AG10803 (cell line): Measurements from ENCODE around the gene GNLY.

Experiments used
- DNase-seq: peaks from one replicate; pipeline ENCODE4 v3.0.0; 2010; ENCODE audit warnings: low read depth
- H3K4me3 ChIP-seq: 2 replicates; pipeline ENCODE4 v1.5.1; 2011; ENCODE audit warnings: mild to moderate bottlenecking, low read length, control low read depth
- TF ChIP-seq, protein P1 (sequence below): conservative IDR thresholded peaks from 2 replicates; pipeline ENCODE4 v1.5.1; 2011; ENCODE audit warnings: mild to moderate bottlenecking, low read length, control low read depth, inconsistent platforms

GNLY gene

DNA sequence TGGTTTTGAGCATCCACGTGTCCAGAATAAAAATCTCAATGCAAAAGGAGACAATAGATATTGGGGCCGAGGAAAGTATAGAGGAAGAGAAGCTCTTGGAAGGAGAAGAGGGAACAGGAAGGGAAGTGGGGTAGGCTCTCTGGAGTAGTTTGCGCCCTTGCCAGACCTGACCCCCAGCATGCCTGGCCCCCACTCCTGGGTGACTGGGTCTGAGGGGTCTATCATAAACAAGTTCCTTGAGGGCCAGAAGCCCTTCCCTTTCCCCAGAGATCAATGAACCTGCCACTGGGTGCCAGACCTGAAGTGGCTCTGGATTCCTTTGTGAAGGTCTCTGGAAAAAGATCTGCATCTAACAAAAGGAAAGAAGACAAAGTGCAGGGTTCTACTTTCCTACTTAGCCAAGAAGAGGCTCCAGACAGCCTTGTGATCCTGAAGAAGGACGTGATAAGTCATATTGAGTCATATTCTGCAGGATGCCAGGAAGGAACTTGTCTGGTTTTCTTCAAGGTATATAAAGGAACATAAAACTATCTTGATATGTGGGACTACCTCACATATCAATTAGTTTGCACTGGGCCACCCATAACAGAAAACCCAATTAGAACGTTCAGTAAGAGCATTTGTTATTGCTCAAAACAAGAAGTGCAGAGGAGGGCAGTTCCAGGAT, 40.9 kb downstream of the GNLY start:
- H3K4me3 ChIP-seq, result no peak overlapping the region
- TF ChIP-seq, protein P1, sequence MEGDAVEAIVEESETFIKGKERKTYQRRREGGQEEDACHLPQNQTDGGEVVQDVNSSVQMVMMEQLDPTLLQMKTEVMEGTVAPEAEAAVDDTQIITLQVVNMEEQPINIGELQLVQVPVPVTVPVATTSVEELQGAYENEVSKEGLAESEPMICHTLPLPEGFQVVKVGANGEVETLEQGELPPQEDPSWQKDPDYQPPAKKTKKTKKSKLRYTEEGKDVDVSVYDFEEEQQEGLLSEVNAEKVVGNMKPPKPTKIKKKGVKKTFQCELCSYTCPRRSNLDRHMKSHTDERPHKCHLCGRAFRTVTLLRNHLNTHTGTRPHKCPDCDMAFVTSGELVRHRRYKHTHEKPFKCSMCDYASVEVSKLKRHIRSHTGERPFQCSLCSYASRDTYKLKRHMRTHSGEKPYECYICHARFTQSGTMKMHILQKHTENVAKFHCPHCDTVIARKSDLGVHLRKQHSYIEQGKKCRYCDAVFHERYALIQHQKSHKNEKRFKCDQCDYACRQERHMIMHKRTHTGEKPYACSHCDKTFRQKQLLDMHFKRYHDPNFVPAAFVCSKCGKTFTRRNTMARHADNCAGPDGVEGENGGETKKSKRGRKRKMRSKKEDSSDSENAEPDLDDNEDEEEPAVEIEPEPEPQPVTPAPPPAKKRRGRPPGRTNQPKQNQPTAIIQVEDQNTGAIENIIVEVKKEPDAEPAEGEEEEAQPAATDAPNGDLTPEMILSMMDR, result no peak
- DNase-seq, result no peak

DNA sequence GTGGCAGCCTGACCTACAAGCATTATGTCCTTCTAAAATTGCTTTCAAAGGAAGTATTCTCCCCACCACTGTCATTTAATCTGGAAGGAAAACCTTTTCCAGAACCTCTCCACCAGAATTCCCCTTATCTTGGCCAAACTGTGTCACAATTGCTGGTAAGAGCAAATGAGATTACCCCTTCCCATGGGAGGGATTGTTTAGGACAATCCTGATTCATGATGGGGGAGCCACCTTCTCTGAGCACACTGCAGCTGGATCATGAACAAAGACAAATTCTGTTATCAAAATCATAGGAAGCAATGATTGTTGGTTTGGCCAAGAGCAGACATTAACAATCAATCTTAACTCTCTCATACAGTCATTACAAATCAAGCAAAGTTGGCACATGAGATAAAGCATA, 41.5 kb downstream of the GNLY start:
- TF ChIP-seq, protein P1, result no peak
- DNase-seq, result no peak
- H3K4me3 ChIP-seq, result no peak overlapping the region

DNA sequence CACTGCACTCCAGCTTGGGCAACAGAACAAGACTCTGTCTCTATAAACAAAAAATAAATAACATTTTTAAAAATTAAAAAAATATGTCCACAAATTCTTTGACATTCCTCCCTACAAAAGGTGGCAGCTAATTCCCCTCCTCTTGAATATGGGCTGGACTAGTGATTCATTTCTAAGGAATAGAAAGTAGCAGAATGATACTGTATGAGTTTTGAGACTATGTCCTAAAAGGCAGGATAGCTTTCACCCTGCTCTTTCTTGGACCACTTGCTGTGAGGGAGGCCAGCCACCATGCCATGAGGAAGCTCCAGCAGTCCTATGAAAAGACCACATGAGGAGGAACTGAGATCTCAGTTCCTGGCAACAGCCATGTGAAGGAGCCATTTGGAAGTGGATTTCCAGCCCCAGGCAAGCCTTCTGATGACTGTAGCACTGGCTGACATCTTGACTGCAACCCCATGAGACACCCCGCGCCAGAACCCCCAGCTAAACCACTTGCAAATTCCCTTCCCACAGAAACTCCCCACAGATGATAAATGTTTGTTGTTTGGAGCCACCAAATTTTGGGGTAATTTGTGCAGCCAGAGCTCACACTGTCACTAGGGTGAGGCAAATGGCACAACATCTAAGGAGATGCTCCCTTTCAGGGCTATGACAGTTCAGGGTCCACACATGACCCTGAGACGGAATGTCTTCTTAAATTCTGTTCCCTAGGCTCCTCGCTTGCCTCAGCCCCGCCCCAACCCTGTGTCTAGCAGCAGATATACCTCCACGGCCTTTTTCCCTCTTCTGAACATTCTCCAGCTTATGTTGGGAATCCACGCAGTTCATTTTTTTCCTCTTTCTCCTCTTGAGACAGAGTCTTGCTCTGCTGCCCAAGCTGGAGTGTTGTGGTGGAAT, 42.5 kb downstream of the GNLY start:
- H3K4me3 ChIP-seq, result no peak overlapping the region
- TF ChIP-seq, protein P1, result no peak
- peak; percentile 65 for DNase-seq

DNA sequence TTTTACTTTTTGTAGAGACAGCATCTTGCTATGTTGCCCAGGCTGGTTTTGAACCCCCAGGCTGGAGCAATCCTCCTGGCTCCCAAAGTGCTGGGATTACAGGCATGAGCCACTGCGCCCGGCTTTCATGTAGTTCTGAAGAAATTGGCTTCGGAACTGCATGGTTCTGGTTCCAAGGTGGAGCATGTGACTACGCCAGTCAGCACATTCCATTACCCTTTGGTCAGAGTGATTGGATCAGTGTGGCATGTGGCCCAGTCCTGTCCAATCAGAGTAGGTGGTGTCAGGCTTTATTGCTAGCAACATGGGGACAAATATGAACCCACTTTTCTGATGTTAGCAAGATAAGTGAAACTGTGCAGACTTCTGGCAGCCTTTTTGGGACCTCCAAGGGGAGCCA, 43.3 kb downstream of the GNLY start:
- TF ChIP-seq, protein P1, result no peak
- no peak overlapping the region for H3K4me3 ChIP-seq
- peak; percentile 98 for DNase-seq

DNA sequence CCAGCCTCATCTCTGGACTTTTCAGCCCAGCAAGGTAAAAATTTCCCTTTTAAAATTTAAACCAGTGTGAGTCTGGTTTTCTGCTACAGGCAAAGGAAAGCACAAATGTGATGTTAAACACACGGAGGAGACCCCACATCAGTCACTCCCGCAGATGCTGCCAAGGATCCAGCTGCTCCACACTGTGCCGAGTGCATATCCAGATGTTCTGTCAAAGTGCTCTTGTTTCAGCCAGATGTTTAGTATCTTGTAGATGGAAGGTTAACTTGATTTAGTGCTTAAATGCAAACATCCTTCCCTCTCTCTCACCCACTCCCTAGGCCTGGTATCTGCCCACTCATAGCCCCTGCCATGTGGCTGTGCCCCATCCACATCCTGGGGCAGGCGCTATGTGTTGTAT, 43.8 kb downstream of the GNLY start:
- no peak overlapping the region for H3K4me3 ChIP-seq

DNA sequence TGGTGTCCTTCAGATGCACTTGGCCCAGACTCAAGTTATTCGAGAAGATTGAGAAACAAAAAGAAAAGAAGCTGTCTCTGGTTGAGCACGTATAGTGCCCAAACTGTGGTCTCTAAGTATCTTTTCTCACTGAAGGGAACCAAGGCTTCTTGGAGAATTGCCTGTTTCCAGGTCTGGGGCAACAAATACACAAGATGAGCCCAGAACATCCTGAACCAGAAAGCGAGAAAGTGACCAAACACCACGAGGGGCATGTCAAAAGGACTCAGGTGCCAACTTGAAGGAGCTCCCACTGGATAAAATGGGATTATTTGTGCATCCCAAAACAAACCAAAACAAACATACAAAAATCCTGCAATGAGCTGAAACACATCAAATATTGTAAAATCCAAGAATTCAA, 46.0 kb downstream of the GNLY start:
- no peak overlapping the region for H3K4me3 ChIP-seq
- TF ChIP-seq, protein P1, result no peak
- no peak for DNase-seq

More for the DNA sequence above, 43.8 kb downstream of the GNLY start:
- TF ChIP-seq, protein P1, result no peak
- DNase-seq, result no peak
